ENCODE data around the gene KIF26B. TPM values are rescaled to one million over a fixed set of nuclear protein-coding genes. Genes with fewer than 3 reads are reported as not detected.
"Not testable (repeated sequence)": the region's sequence is repeated elsewhere in the genome, so short reads cannot be mapped to it uniquely, and the experiment has no call there.

Gene KIF26B
- total RNA-seq, 3 donors from 2014 or later = 0.14 to 3.2 (median 0.39) TPM

DNA sequence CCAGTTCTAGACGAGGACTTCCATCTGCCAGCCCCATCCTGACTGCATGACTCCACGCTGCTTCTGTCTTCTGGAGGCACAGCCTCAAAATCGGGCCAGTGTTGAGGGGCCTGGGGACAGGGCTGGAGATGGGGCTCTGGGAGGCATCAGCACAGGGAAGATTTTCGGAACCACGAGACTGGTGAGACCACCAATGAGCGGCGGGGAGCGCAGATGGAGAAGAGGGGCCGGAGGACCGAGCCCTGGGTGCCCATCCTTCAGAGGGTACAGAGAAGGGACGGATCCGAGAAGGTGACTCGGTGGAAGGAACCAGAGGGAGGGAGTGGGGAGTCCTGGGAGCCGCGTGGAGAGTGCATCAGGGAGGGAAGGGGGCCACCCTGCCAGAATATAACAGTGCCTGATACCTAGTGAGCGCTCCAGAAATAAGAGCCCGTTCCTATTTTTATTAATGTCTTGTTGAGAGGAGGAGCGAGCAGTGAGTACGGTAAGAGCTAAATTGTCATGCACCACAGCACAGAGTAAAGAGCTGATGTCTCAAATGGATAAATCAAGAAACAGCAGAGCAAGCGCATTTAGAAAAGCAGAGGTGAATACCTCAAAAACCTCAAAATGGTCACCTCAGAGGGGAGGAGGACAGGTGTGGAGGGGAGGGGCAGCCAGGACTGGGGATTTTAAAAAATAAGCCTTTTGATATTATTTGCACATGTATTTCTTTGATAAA, 26.2 kb upstream of the KIF26B start:
- Histone ChIP-seq H3K4me1 (ENCODE audit: low read depth) (no peaks in the 10 kb centered on the region), H3K9me3 (no peaks in the 10 kb centered on the region), H3K36me3 (ENCODE audit: low read depth) (no peaks in the 10 kb centered on the region), H3K4me3 (no peak overlapping the region)
- no peak for ATAC-seq
- DNase-seq = no peak
- TF ChIP-seq, protein P1, sequence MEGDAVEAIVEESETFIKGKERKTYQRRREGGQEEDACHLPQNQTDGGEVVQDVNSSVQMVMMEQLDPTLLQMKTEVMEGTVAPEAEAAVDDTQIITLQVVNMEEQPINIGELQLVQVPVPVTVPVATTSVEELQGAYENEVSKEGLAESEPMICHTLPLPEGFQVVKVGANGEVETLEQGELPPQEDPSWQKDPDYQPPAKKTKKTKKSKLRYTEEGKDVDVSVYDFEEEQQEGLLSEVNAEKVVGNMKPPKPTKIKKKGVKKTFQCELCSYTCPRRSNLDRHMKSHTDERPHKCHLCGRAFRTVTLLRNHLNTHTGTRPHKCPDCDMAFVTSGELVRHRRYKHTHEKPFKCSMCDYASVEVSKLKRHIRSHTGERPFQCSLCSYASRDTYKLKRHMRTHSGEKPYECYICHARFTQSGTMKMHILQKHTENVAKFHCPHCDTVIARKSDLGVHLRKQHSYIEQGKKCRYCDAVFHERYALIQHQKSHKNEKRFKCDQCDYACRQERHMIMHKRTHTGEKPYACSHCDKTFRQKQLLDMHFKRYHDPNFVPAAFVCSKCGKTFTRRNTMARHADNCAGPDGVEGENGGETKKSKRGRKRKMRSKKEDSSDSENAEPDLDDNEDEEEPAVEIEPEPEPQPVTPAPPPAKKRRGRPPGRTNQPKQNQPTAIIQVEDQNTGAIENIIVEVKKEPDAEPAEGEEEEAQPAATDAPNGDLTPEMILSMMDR (IDR thresholded peaks at IDR 0.05) = no peak
- intact Hi-C loops (cut with DNase I, micrococcal nuclease) = no loop called here

DNA sequence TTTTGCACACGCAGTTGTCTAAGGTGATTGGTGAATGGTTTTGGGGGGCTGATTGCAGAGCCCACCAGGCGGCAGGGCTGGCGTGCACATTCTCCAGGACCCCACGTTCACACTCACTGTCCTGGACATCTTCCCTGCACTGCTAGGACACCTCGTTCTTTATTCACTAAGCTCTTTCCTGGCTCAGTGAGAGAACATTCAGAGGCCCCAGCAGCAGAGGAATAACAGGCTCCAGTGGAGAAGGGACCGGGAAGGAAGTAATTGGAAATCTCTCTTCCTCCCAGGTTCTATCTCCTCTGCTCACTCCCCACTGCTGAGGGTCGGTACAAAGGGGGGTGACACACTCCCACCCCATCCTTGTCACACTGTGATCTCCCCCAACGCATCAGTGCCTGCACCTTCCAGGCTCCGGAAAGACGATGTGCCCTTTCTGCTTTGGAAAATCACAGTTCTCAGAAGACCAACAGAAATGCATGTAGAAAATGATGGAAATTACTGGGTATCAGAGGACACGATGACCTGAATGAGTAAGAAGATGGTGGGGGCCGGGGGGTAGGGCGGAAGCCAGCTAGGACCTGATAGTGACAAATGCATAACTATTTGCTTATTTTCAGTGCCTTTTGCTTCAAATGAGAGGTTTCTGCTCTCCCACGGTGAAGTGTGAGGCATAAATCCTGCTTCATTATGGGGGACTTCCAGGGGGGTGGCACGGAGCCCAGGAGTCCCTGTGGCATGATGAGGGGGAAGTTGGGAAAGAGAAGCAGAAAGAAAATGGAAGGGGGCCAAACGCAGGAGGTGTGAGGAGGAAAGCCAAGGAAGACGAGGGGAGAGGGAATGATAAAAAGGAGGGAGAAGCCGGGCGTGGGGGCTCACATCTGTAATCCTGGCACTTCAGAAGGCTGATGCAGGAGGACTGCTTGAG, 25.2 kb upstream of the KIF26B start:
- intact Hi-C loops (cut with DNase I, micrococcal nuclease) = no loop called here
- H3K4me3 ChIP-seq = no peak overlapping the region
- TF ChIP-seq, protein P1 (IDR thresholded peaks at IDR 0.05) = no peak
- no peak for ATAC-seq
- no peaks in the 10 kb centered on the region for H3K4me1 ChIP-seq (ENCODE audit: low read depth)
- no peaks in the 10 kb centered on the region for H3K9me3 ChIP-seq
- DNase-seq = no peak
- no peaks in the 10 kb centered on the region for H3K36me3 ChIP-seq (ENCODE audit: low read depth)

- intact Hi-C loops (cut with DNase I, micrococcal nuclease); H3K4me3 ChIP-seq; H3K4me1 ChIP-seq (ENCODE audit: low read depth); DNase-seq; H3K36me3 ChIP-seq (ENCODE audit: low read depth); H3K9me3 ChIP-seq; ATAC-seq: not testable (repeated sequence)
Measured at GRCh38 chr1:245130281-245131025, 24.3 kb upstream of the KIF26B start.

DNA sequence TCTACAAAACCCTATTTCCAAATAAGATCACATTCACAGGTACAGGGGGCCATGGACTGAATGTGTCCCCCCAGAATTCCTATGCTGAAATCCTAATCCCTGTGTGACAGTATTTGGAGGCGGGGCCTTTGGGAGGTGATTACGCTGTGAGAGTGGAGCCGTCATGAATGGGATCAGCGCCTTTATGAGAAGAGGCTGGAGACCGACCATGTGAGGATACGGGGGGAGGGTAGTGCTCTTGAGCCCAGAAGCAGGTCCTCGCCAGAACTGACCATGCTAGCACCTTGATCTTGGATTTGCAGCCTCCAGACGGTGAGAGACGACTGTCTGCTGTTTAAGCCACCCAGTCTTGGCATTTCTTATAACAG, 23.8 kb upstream of the KIF26B start:
- Histone ChIP-seq H3K9me3 (no peaks in the 10 kb centered on the region), H3K4me3 (no peak overlapping the region), H3K36me3 (ENCODE audit: low read depth) (no peaks in the 10 kb centered on the region), H3K4me1 (ENCODE audit: low read depth) (no peaks in the 10 kb centered on the region)
- DNase-seq = no peak
- TF ChIP-seq, protein P1 (IDR thresholded peaks at IDR 0.05) = no peak
- ATAC-seq = no peak
- intact Hi-C loops (cut with DNase I, micrococcal nuclease) = no loop called here

DNA sequence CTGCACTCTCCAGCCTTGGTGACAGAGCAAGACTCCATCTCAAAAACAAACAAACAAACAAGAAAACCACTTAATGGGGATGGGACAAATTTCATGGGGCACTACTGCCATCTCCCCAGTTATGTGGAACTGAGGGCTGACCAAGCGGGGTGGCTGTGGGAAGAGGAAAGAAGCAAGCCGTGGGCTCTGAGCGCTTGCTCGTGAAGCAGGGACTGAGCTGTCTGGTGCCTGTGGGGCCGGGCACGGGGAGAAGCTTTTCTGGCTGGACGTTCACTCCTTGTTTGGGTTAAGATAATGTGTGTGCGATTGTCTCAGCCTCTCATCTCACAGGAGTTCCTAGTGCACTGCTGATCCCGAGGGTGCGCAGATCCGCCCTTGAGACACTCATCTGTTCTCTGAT, 22.0 kb upstream of the KIF26B start:
- Histone ChIP-seq H3K4me1 (ENCODE audit: low read depth) (no peaks in the 10 kb centered on the region), H3K36me3 (ENCODE audit: low read depth) (no peaks in the 10 kb centered on the region), H3K9me3 (no peaks in the 10 kb centered on the region), H3K4me3 (no peak overlapping the region)
- TF ChIP-seq, protein P1 (IDR thresholded peaks at IDR 0.05) = no peak
- no peak for ATAC-seq
- intact Hi-C loops (cut with DNase I, micrococcal nuclease) = no loop called here
- no peak for DNase-seq
